Measurements from ENCODE around the gene ANKRD62.
"Not testable (repeated sequence)": the region's sequence is repeated elsewhere in the genome, so short reads cannot be mapped to it uniquely, and the experiment has no call there.

ANKRD62 gene

GRCh38 chr18:12066910-12067511 is 26.6 kb upstream of the ANKRD62 start:
- DNase-seq, result no peak

- DNase-seq, result no peak
These were observed 26.0 kb upstream of the ANKRD62 start for GRCh38 chr18:12067671-12068070.

DNA sequence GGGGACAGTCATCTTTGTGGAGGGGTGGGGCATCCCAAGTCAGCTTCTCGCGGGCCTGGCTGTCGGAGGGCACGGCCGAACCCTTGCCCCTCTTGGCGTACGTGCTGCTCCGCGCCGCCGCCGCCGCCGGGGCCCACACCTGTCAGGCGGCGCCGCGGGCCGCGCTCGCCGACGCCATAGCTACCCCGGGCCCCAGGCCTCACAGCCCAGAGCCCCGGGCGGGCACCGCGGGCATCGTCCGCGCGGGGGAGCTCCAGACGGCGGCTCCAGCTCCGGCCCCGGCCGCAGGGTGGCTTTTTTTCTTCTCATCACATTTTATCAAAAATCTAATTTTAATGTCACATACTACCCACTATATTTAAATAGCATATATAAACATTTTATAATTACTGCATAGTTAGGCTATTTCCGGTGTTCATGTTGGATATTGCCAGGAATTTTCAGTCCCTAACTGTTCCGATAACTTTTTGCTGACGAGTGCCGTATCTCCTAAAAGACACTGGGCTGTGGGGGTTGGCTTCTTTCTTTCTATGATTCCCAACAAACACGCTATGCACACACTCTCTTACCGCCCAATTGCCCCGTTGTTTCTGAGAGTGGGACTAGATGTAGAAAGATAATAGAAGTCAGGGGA is 25.2 kb upstream of the ANKRD62 start:
- DNase-seq, result not testable (repeated sequence)

DNA sequence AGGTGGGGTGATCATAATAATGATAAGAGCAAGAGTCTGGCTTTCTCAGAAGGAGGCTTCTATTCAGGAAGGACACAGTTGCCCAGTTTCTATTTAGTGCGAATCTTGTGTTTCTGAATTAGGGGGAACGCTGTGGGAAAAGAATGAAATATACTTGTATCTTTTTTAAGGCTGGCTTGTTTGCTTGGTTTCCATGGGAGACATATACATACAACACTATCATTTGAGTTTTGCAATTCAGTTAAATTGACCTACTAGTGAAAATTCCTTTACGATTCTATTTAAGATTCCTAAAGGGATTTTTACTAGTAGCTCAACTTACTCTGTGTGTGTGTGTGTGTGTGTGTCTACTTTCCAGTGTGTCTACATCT is 24.7 kb upstream of the ANKRD62 start:
- DNase-seq, result no peak

- not testable (repeated sequence) for DNase-seq
These were observed 22.6 kb upstream of the ANKRD62 start for GRCh38 chr18:12071066-12071465.

GRCh38 chr18:12072996-12073395 is 20.6 kb upstream of the ANKRD62 start:
- DNase-seq, result no peak

GRCh38 chr18:12074736-12075135 is 18.9 kb upstream of the ANKRD62 start:
- no peak for DNase-seq

GRCh38 chr18:12076424-12077140 is 17.1 kb upstream of the ANKRD62 start:
- no peak for DNase-seq

DNA sequence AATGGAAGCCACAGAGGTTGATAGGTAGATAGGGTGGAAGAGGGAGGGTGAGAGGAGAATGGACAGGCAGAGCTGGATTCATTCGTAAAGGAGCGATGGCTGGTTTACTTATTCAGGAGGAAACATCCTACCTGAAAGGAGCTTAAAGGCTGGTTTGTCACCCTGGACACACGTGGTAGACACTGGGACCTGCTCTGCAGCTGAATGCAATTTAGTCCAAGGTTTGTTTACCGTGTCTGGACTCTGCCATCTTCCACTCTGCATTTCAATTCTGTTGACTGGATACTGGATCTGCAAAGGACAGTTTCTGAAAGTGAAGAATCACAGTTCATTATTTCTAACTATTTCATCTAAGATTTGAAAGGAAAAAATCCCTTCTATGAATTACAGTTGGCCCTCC is 15.6 kb upstream of the ANKRD62 start:
- not testable (repeated sequence) for DNase-seq

DNA sequence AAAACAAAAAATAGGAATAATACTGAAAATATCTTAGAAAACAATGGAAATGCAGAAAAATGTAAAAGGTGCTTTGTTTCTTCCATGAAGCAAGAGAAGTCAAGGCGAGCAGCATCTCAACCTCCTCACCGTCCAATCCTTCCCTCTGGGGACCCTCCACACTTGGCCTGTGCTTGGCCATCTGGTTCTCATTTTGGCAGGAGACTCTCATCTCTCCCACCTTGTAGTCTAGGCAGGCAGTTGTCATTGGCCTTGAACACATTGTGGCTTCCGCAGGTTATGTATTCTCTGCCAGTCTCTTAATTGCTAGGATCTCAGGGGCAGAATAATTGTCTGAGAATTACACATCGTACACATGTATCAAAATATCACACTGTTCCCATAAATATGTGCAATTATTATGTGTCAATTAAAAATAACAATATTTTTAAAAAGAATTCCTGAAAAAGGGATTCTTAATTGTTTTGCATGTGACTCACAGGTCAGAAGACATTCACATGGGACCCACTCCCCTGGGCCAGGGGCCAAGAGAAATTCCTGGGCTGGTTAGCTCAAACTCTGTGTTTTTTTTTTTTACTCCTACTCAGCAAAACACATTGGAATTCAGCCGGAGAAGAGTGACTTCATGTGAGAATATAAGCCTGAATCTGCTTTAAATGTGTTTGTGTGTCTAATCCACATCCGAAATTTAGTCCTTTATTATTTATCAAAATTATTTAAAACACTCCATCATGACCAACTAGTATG is 14.0 kb upstream of the ANKRD62 start:
- no peak for DNase-seq

DNA sequence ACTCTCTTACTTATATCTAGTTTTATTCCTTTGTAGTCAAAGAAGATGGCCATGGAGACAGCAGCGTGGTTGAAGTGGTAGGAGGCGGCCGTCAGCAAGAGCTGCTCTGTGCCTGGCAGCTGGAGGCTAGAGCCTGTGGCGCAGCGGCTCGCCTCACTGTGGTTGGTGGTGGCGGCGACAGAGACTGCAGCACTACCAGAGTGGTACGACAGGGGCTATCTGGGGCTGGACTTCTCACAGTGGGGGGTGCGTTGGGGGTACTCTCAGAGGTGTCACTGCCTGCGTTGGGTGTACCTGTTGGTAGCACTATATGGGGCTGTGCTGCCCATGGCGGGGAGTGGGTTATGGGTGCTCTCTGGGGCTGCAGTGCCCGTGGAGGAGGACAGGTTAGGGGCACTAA is 8.5 kb upstream of the ANKRD62 start:
- DNase-seq, result no peak

GRCh38 chr18:12085786-12086185 is 7.9 kb upstream of the ANKRD62 start:
- no peak for DNase-seq

DNA sequence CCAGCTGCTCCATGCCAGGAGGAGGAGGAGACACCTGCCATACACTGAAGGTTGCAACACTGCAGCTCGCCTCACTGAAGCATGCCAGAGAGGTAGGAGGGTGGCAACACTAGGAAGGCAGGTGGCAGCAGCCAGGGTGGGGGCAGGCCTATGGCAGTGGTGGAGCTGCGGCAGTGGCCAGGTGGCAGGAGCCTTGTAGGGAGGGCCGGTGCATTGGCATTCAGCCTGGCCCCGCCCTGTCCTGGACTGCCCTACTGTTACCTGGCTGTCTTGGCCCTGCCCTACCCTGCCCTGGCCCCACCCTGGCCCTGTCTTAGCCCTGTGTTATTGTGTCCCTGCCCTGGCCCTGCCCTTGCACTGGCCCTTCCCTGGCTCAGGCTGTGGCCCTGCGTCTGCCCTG is 7.4 kb upstream of the ANKRD62 start:
- no peak for DNase-seq

DNA sequence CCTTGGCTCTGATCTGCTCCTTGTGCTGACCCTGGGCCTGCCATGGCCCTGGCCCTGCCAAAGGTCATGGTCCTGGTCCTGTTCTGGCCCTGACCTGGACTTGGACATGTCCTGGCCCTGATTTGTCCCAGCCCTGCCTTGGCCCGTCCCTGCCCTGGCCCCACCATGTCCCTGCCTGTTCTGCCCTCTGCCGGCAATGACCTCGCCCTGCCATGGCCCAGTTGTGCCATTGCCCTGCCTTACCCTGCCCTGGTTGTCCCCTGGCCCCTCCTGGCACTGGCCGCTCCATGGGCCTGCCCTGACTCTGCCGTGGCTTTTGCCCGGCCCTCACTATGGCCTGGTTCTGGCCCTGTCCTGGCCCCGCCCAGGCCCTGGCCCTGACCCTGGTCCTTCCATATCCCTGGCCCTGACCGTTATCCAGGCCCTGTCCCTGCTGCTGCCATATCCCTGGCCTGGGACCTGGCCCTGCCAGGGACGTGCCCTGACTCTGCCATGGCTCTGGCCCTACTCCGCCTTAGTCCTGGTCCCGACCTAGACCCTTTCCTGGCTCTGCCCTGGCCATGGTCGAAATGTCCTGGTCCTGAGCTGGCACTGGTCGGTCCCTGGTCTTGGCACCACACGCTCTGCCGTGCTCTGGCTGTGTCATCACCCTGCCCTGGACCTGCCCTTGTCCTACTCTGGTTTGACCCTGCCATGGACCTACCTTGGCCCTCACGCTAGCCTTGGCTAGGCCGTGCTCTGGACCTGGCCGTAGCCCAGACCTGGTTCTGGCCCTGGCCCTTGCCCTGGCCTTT is 6.8 kb upstream of the ANKRD62 start:
- DNase-seq, result no peak

DNA sequence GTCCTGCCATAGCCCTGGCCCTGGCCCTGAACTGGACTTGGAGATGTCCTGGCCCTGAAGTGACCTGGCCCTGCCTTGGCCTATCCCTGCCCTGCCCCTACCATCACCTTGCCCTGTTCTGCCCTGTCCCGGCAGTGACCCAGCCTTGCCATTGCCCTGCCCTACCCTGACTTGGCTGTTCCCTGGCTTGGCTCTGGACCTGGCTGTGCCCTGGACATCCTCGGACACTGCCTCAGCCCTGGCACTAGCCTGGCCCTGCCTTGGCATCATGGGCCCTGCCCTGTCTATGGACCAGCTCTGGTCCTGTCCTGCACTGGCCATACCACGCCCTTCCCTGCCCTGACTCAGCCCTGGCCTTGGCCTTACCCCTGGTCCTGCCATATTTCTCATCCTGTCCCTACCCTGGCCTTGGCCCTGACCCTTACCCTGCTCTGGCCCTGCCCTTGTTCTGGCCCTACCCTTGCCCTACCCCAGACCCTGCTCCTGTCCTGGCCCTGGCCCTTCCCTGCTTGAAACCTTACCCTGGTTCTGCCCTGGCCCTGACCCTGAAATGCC is 6.1 kb upstream of the ANKRD62 start:
- DNase-seq, result no peak

DNA sequence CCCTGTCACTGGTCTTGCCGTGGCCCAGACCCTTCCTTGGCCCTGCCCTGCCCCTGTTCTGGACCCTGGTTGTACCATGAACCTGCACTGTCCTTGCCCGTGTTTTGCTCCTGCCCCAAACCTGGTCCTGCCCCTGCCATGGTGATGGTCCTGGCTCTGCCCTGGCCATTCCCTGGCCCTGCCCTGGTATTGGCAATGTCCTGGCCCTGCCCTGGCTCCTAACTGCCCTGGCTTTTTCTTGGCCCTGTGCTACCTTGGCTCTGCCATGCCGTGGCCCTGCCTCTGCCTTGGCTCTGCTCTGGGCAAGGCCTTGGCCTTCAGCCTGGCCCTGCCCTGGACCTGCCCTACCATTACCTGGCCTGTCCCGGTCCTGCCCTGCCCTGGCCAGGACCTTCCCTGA is 5.5 kb upstream of the ANKRD62 start:
- no peak for DNase-seq

DNA sequence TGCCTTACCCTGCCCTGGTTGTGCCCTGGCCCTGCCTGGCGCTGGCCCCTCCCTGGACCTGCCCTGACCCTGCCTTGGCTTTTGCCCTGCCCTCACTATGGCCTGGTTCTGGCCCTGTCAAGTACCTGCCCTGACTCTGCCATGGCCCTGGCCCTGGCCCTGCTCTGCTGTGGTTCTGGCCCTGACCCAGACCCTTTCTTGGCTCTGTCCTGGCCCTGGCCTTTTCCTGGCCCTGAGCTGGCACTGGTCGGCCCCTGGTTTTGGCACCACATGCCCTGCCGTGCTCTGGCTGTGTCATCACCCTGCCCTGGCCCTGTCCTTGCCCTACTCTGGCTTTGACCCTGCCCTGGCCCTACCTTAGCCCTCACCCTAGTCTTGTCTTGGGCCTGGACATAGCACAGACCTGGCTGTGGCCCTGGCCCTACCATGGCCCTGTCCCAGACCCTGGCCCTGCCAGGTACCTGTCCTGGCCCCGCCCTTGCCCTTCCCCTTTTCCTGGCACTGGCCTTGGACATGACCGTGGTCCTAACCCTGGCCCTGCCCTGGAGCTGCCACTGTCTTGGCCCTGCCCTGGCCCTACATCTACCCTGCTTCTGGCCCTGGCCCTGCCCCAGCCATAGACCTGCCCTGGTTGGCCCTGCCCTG is 4.8 kb upstream of the ANKRD62 start:
- DNase-seq, result no peak

DNA sequence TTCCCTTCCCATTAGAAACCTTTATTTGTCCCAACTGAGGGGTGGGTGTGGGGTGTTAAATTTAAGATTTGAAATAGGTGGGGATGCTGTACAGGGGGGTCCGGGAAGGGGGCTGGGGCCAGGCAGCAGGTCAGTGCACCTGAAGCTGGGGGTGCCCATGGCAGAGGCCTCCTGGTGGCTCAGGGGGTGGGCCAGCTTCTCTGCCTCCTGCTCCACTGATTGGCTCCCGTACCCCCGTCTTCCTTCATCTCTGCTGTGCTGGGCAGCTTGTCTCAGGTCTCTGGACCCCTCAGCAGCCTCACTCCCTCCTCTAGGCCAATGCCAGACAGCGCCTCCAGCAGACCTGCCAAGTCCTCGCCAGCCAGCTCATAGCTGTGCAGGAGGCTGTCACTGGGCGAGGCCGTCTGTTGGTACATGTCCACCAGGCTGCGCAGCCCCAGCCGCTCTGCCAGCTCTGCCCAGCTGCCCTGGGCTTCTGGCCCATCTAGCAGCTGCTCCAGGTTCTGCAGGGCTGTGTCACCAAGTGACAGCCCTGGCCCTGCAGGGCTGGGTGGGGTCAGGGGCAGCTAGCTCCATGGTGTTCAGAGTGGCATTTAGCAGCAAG is 2.0 kb upstream of the ANKRD62 start:
- DNase-seq, result no peak

- DNase-seq, result peak; percentile 56
These were observed 1.0 kb upstream of the ANKRD62 start for GRCh38 chr18:12092398-12093229.

DNA sequence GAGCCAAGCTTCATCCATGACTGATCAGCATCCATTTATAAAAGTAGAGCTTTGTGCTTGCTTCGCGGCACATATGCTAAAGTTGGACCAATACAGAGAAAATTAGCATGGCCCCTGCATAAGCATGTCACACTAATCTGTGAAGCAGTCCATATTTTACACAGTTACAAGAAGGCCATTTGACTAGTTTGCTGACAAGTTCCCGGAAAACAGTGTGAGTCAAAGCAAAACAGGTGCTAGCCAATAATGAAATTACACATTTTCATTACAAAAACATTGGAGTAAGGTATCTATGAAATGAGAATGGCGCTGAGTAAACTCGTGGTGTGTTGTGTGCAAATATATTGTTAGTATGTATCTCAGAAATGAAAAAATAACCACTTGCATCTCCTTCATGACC is 4.7 kb downstream of the ANKRD62 start:
- DNase-seq, result peak; percentile 90

DNA sequence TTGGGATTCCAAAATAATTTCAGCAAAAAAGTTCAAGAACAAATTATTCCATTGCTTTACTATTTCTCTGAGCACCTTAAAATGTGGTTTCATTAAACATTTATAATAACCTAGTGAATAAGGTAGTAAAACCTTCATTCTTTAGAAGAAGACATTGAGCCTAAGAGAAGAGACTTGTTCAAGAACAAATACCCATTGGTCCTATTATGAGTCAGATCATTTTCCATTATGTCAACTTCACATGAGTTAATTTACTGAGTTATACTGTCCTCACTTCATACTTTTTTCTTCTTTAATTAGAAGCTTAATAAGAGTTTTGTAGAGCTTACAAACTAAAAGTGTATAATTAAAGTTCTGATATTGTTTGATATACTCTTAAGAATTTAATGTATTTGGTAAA is 5.5 kb downstream of the ANKRD62 start:
- peak; percentile 45 for DNase-seq

All from activated CD4-positive, alpha-beta T cell treated with anti-CD3 and anti-CD28 coated beads, Interleukin-10, Interleukin-2, amounts not matched to agents 100 ng/mL and 50 ng/mL, durations not matched to agents 16 hours and 8 hours (primary cell).